B cell (primary cell): ENCODE measurements around the gene TNRC6A. TPM values are rescaled to one million over a fixed set of nuclear protein-coding genes. Genes with fewer than 3 reads are reported as not detected.

Experiments used
- ATAC-seq: fragments of 200-7000 bp; cut with Tn5 transposase; one replicate; pipeline ENCODE4 v1.10.0; 2021; ENCODE audit warnings: low read depth, mild to moderate bottlenecking, moderate number of reproducible peaks, moderate library complexity
- CTCF ChIA-PET: fragments of 350-600 bp; sonication (Branson Sonifier 250); formaldehyde crosslinking; loops from one replicate; lab custom pipeline; 2021; ENCODE audit warnings: antibody characterized with exemption, inconsistent platforms; lab: Charles Lee
- POLR2A ChIA-PET: fragments of 350-600 bp; sonication (Branson Sonifier 250); formaldehyde crosslinking; loops from one replicate; lab custom pipeline; 2021; ENCODE audit warnings: antibody characterized with exemption; lab: Charles Lee
- DNase-seq: peaks from one replicate; pipeline ENCODE4 v3.0.0; 2013
- H2AFZ ChIP-seq: 2 replicates; pipeline ENCODE4 v1.6.1; 2012; ENCODE audit warnings: mild to moderate bottlenecking, low read depth, low read length; ENCODE audit not compliant: insufficient read depth, poor library complexity, severe bottlenecking
- H3K27ac ChIP-seq, 2 donors: 1 replicate in 1 of 2; 2 replicates in 1 of 2; pipeline ENCODE4 v1.5.1; 2012 to 2013; ENCODE audit warnings: low read length in 2 of 2, mild to moderate bottlenecking in 2 of 2, moderate library complexity in 1 of 2
- H3K27me3 ChIP-seq, 4 experiments: fragments of 200-600 bp in 1 of 4; sonication (generic) in 1 of 4; replicated peaks in 1 of 4; 1 replicate in 2 of 4; 2 replicates in 2 of 4; pipeline versions ENCODE4 v1.6.1 to v1.7.0; 2013 to 2016; ENCODE audit warnings: low read length in 3 of 4, mild to moderate bottlenecking in 2 of 4, mixed read lengths in 1 of 4, moderate library complexity in 1 of 4; ENCODE audit not compliant: insufficient read depth in 4 of 4, control insufficient read depth in 3 of 4; ENCODE audit errors: control extremely low read depth in 1 of 4
- H3K36me3 ChIP-seq, 2 experiments: replicated peaks in 1 of 2; 1 replicate in 1 of 2; 2 replicates in 1 of 2; pipeline versions ENCODE4 v1.6.1 to v1.7.1; 2013; ENCODE audit warnings: low read length in 1 of 2; ENCODE audit not compliant: insufficient read depth in 2 of 2, control insufficient read depth in 1 of 2; ENCODE audit errors: control extremely low read depth in 1 of 2, extremely low read depth in 1 of 2
- H3K4me1 ChIP-seq, 2 donors: fragments of 200-600 bp in 1 of 2; sonication (generic) in 1 of 2; 1 replicate in 1 of 2; 2 replicates in 1 of 2; pipeline versions ENCODE4 v1.5.1 to v1.6.1; 2013 to 2017; ENCODE audit warnings: low read length in 2 of 2; ENCODE audit not compliant: control insufficient read depth in 2 of 2, insufficient read depth in 2 of 2
- H3K4me2 ChIP-seq: replicated peaks from 2 replicates; pipeline ENCODE3; 2012; ENCODE audit warnings: mild to moderate bottlenecking, low read depth, low read length; ENCODE audit not compliant: poor library complexity, severe bottlenecking
- H3K4me3 ChIP-seq, 5 experiments: fragments of 200-600 bp in 1 of 5; sonication (generic) in 1 of 5; 1 replicate in 3 of 5; 2 replicates in 2 of 5; pipeline versions ENCODE4 v1.5.1 to v1.7.0; 2011 to 2016; ENCODE audit warnings: low read length in 4 of 5, mild to moderate bottlenecking in 4 of 5, low read depth in 2 of 5, control low read depth in 1 of 5, moderate library complexity in 1 of 5; ENCODE audit not compliant: insufficient read depth in 1 of 5; ENCODE audit errors: control extremely low read depth in 1 of 5, extremely low read depth in 1 of 5
- H3K79me2 ChIP-seq: fragments of 200-600 bp; sonication (generic); one replicate; pipeline ENCODE4 v1.6.0; 2016; ENCODE audit warnings: low read length; ENCODE audit not compliant: control insufficient read depth, insufficient read depth
- H3K9ac ChIP-seq: fragments of 200-600 bp; sonication (generic); 2 replicates; pipeline ENCODE4 v1.6.1; 2017; ENCODE audit warnings: mild to moderate bottlenecking, low read length, moderate library complexity
- H3K9me3 ChIP-seq, 3 donors: one replicate each; pipeline versions ENCODE4 v1.6.1 to v1.7.1; 2013; ENCODE audit warnings: low read length in 2 of 3; ENCODE audit not compliant: control insufficient read depth in 2 of 3, insufficient read depth in 1 of 3; ENCODE audit errors: control extremely low read depth in 1 of 3
- H4K20me1 ChIP-seq: 2 replicates; pipeline ENCODE4 v1.6.0; 2012; ENCODE audit warnings: mild to moderate bottlenecking, low read length; ENCODE audit not compliant: insufficient read depth, control insufficient read depth, poor library complexity, severe bottlenecking
- H3K27ac Mint-ChIP-seq: one replicate; pipeline ENCODE4 v1.8.0; 2021; ENCODE audit warnings: mixed read lengths
- H3K27me3 Mint-ChIP-seq: one replicate; pipeline ENCODE4 v1.8.0; 2021; ENCODE audit warnings: mixed read lengths
- H3K4me1 Mint-ChIP-seq: one replicate; pipeline ENCODE4 v1.8.0; 2021; ENCODE audit warnings: mixed read lengths
- H3K4me3 Mint-ChIP-seq: one replicate; pipeline ENCODE4 v1.8.0; 2021; ENCODE audit warnings: mixed read lengths
- H3K9me3 Mint-ChIP-seq: one replicate; pipeline ENCODE4 v1.8.0; 2022; ENCODE audit warnings: mixed read lengths; ENCODE audit not compliant: insufficient read depth
- CTCF ChIP-seq: fragments of 200-600 bp; IDR thresholded peaks from one replicate; pipeline ENCODE4 v1.8.0; 2022; ENCODE audit warnings: antibody characterized with exemption, mild to moderate bottlenecking
- EZH2 ChIP-seq: IDR thresholded peaks from 2 replicates; pipeline ENCODE4 v1.6.1; 2012; ENCODE audit warnings: borderline replicate concordance, low read depth, mild to moderate bottlenecking, moderate library complexity, low read length; ENCODE audit not compliant: insufficient read depth, poor library complexity, severe bottlenecking
- WGBS: methylation state at CpG from one replicate; pipeline ENCODE4 v1.1.5; 2013; ENCODE audit warnings: missing lambda C conversion rate; ENCODE audit not compliant: insufficient coverage; 5-methylcytosine and 5-hydroxymethylcytosine counted together
- intact Hi-C: fragments of 100-400 bp; cut with micrococcal nuclease; formaldehyde crosslinking; loops from one replicate; pipeline ENCODE4 v1.10.0; 2022
- polyA plus RNA-seq: library from polyadenylated mRNA; depleted of rRNA; stranded (reverse); fragments of >200 nt; gene quantifications from 2 replicates; pipeline ENCODE4 v1.2.3, GENCODE V29; 2012
- total RNA-seq, 2 donors: library from RNA; stranded (reverse); fragments of 120-200 nt in 1 of 2; gene quantifications; 1 replicate in 1 of 2; 2 replicates in 1 of 2; pipeline versions ENCODE4 v1.2.3 to v1.2.4, GENCODE V29; 2013 to 2022

Gene TNRC6A
- total and polyA plus RNA-seq, 2 donors (not counting 1 experiment from before 2014, with no cell fraction given) = 79.3 to 104 TPM

GRCh38 chr16:24805484-24805883, 76.0 kb downstream of the TNRC6A start:
- WGBS = 92% methylated on average over 4 of the region's 5 CpGs
- Mint-ChIP-seq H3K4me3 (no peak overlapping the region), H3K4me1 (no peaks in the 10 kb centered on the region), H3K27me3 (no peaks in the 10 kb centered on the region), H3K27ac (no peak overlapping the region), H3K9me3 (no peaks in the 10 kb centered on the region)
- ChIA-PET CTCF (no interaction called here), POLR2A (no interaction called here)
- H3K27me3 ChIP-seq = no peaks in the 10 kb centered on the region
- intact Hi-C loops = no loop called here
- H3K4me3 ChIP-seq = no peak overlapping the region
- no peaks in the 10 kb centered on the region for H4K20me1 ChIP-seq
- H3K79me2 ChIP-seq = peaks cover 4% of the 10 kb centered on the region
- H3K9ac ChIP-seq = no peak overlapping the region
- DNase-seq (no peak), ATAC-seq (no peak)
- no peak overlapping the region for H2AFZ ChIP-seq
- H3K4me2 ChIP-seq = no peak overlapping the region
- TF ChIP-seq CTCF (no peak), EZH2 (no peak)
- H3K36me3 ChIP-seq = peaks cover 8 to 87% of the 10 kb centered on the region in 2 experiments
- H3K27ac ChIP-seq = no peak overlapping the region
- H3K9me3 ChIP-seq = no peaks in the 10 kb centered on the region
- no peaks in the 10 kb centered on the region for H3K4me1 ChIP-seq

GRCh38 chr16:24807301-24807700, 77.8 kb downstream of the TNRC6A start:
- ATAC-seq (no peak), DNase-seq (no peak)
- Histone ChIP-seq H3K9ac (no peak overlapping the region), H3K4me3 (no peak overlapping the region), H3K4me2 (no peak overlapping the region), H2AFZ (no peak overlapping the region), H3K79me2 (no peaks in the 10 kb centered on the region), H3K27me3 (no peaks in the 10 kb centered on the region), H3K9me3 (no peaks in the 10 kb centered on the region), H4K20me1 (no peaks in the 10 kb centered on the region), H3K36me3 (peaks cover 6 to 84% of the 10 kb centered on the region in 2 experiments), H3K4me1 (no peaks in the 10 kb centered on the region), H3K27ac (no peak overlapping the region)
- Mint-ChIP-seq H3K27ac (no peak overlapping the region), H3K27me3 (no peaks in the 10 kb centered on the region), H3K4me1 (no peaks in the 10 kb centered on the region), H3K4me3 (no peak overlapping the region), H3K9me3 (no peaks in the 10 kb centered on the region)
- WGBS = no CpG with 5 or more reads among the region's 1 CpG
- intact Hi-C loops = no loop called here
- ChIA-PET CTCF (interaction anchor here (0.7 kb wide), 1 partner anchor 302 kb away, joined by 5 read pairs; no protein-coding TSS in a partner anchor), POLR2A (no interaction called here)
- TF ChIP-seq EZH2 = no peak
- no peak for TF ChIP-seq CTCF
